ENCODE data around the gene LAMP1.
A peak's percentile ranks its signal among the peaks of the same experiment; 100 is the strongest.
"Not testable (repeated sequence)": the region's sequence is repeated elsewhere in the genome, so short reads cannot be mapped to it uniquely, and the experiment has no call there.

LAMP1 gene

GRCh38 chr13:113296823-113297369 is at the start of gene LAMP1:
Gene LAMP1 (plus strand): TSS chr13:113297239. CDS start chr13:113297435, 196 bp downstream.
- DNase-seq = peak; percentile 86

- DNase-seq = no peak
Measured at GRCh38 chr13:113252516-113253095, 44.4 kb upstream of the LAMP1 start.

DNA sequence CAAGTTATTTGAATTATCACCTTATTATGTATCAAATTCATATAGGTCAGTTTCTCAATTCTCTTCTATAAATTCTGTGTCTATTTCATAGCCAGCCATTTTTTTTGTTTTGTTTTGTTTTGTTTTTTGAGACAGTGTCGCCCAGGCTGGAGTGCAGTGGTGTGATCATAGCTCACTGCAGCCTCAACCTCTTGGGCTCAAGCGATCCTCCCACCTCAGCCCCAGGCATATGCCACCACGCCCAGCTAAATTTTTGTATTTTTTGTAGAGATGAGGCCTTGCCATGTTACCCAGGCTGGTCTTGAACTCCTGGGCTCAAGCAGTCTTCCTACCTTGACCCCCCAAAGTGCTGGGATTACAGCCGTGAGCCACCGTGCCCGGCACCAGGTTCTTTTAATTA is 39.1 kb upstream of the LAMP1 start:
- not testable (repeated sequence) for DNase-seq

- DNase-seq = no peak
Measured at GRCh38 chr13:113258321-113259054, 38.6 kb upstream of the LAMP1 start.

DNA sequence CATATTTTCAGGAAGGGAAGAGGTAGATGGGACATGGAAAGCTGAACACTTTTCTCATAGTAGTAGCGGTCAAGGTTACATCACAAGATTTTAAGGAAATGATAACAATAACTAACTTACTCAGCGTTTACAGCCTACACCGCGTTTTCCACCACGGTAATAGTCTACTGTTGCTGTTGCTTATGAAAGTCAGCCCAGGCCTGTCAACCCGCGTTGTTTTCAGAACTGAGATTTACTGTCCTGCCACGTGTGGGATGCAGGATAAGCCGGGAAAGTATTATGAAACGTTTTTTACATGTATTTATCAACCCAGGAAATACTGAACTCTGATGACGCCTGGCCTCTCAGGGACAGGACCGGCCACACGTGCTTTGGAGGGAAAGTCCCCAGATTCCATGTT is 36.0 kb upstream of the LAMP1 start:
- DNase-seq = no peak

DNA sequence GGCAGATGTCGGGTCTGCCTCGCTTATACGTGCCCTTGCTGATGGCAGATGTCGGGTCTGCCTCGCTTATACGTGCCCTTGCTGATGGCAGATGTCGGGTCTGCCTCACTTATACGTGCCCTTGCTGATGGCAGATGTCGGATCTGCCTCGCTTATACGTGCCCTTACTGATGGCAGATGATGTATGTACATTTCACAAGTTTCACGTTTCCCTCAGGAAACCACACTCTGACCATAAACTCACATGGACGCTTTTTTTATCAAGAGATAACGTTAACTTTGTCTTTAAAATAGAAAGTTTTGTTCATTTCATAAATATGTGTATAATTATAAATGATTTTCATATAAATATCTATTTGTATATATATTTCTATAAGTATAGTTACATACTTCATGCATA is 34.0 kb upstream of the LAMP1 start:
- not testable (repeated sequence) for DNase-seq

DNA sequence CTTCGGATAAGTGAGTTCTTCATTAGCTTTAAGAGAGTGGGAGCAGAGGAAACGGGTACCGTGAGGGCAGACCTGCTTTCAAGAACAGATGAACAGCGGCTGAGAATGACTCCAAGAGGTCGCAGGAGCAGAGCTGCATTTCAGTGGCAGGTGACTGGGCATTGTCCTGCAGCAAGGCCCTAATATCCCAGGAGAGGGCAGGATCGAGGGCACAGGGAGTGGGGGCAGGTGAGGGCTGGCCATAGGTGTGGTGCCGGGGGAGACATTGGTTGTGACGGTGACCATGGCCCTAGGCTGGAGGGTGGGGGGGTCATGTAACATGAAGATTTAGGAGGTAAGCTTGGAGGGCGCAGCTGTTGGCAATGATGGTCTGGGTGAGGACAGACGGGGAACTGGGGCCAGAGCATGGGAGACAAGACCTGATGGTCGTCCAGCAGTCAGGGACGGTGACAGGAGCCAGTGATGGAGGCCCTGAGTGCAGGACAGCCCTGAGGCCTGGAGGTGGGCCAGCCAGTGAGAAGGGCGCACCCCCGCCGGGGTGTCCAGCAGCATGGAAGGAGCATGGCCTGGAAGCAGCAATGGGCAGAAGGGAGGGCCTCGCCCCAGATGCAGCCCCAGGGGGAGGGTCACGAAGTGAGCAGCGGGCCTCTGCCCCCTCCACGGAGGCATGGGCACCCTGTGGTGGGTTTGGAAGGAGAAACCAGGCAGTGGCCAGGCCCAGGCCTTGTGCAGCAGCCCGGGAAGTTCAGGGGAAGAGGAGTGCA is 29.2 kb upstream of the LAMP1 start:
- no peak for DNase-seq

- no peak for DNase-seq
Measured at GRCh38 chr13:113272031-113272430, 25.0 kb upstream of the LAMP1 start.

DNA sequence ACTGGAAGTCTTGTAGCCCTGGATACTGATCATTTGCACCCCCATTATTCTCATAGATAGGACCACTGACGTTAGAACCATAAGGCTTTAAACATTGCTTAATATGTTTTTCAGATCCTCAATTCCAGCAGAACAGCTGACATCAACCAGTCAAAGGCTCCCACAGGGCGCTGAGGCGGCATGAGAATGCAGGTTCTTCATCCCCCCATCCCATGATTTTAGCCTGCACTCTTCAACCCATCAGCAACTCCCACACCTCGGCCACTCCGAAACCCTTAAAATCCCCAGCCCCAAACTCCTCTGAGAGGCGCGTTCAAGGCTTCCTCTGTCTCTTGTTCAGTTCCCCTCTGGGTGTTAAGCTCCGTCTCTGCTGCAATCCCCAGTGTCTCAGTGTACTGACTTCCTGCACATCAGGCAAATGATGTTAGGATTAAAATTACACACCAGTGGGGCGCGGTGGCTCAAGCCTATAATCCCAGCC is 24.3 kb upstream of the LAMP1 start:
- no peak for DNase-seq

DNA sequence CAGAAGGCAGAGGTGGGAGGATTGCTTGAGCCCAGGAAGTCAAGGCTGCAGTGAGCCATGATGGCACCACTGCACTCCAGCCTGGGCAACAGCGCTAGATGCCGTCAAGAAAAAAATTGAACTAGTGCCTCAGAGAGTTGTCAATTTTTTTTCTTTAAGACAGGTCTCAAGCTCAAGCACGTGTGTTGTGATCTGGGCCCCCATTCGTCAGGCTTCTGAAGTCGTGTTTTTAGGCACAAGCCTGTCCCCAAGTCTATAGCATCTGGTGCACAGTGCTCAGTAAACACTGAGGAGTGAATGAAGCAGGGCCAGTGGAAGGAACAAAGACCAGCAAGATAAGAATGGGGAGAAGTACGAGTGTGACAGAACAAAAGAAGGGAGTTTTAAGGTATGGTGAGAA is 23.7 kb upstream of the LAMP1 start:
- DNase-seq = no peak

DNA sequence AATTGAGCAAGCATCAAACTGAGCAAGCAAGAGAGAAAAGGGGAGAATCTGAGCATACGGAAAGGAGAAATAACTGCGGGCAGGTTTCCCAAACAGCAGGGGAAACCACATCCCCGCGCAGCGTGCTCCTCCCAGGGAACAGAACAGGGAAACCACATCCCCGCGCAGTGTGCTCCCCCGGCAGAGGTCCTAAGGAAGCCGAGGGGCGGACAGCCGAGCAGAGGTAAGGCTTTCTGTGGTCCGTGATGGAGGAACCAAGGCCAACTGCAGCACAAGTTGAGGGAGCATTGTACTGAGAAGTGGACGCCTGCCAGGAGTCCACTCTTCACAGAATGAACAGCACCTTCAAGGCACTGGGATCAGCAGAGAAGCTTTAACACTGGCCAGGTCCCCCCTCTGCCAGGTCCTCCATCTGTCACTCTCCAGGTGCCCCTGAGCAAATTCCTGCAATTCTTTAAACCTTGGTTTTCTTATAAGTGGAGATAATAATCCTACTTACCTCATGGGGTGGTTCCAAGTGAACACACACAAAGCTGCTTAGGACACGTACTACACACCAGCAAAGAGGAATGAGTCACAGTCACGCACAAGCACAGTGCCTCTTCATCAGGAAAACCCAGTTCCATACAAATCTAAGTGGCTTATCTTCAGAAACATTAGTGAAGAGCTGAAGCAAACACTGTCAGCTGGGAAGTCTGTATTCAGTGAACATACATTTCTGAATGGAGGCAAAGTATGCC is 23.0 kb upstream of the LAMP1 start:
- DNase-seq = no peak

- DNase-seq = no peak
Measured at GRCh38 chr13:113274721-113275120, 22.3 kb upstream of the LAMP1 start.

- peak; percentile 36 for DNase-seq
Measured at GRCh38 chr13:113275387-113275786, 21.7 kb upstream of the LAMP1 start.

DNA sequence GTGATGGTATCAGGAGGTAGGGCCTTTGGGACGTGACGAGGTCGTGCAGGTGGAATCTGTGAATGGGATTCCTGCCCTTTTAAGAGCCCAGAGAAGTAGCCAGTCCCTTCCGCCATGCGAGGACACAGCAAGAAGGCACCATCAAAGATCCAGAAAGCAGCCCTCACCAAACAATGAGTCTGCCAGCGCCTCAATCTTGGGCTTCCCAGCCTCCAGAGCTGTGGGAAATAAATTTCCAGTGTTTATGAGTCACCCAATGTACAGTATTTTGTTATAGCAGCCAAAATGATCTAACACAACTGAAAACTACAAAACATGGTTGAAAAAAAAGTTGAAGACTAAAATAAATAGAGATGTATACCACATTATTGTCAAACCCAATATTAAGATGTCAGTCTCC is 16.9 kb upstream of the LAMP1 start:
- no peak for DNase-seq

- no peak for DNase-seq
Measured at GRCh38 chr13:113283904-113284303, 13.1 kb upstream of the LAMP1 start.

DNA sequence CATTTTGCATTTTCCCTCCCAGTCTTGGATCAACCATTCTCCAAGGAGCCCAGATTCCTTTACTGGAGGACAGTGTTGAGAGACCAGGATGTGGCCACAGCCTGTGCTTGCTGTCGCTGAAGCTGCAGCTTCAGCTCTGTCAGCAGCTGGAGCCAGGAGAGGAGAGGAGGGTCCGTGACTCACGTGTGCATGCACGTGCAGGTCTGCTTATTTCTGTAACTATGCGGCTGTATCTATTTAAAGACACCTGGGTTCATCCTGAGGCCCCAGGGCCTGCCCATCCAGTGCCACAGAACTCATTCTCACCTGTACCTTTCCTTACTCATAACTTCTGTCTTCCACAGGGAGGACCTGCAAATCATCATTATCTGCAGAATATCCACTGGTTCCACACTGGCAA is 8.2 kb upstream of the LAMP1 start:
- DNase-seq = no peak

DNA sequence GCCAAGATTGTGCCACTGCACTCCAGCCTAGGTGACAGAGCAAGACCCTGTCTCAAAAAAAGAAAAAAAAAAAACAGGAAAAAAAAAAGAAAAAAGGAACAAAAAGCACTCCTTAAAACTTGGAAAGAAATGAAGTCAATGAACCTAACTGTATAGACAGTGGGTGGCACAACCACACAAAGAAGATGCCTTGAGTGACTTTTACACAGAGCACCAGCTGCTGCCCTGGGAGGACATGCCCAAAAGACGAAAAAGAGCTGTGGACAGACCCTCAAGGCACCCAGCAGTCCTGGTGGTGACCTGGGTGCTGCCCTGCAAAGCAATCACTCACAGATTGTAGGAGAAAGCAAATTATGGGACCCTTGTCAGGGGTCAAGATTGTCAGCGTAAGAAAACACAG is 5.9 kb upstream of the LAMP1 start:
- no peak for DNase-seq

- no peak for DNase-seq
Measured at GRCh38 chr13:113292021-113292862, 4.8 kb upstream of the LAMP1 start.

- no peak for DNase-seq
Measured at GRCh38 chr13:113293686-113294085, 3.4 kb upstream of the LAMP1 start.

- DNase-seq = no peak
Measured at GRCh38 chr13:113295776-113296175, 1.3 kb upstream of the LAMP1 start.

DNA sequence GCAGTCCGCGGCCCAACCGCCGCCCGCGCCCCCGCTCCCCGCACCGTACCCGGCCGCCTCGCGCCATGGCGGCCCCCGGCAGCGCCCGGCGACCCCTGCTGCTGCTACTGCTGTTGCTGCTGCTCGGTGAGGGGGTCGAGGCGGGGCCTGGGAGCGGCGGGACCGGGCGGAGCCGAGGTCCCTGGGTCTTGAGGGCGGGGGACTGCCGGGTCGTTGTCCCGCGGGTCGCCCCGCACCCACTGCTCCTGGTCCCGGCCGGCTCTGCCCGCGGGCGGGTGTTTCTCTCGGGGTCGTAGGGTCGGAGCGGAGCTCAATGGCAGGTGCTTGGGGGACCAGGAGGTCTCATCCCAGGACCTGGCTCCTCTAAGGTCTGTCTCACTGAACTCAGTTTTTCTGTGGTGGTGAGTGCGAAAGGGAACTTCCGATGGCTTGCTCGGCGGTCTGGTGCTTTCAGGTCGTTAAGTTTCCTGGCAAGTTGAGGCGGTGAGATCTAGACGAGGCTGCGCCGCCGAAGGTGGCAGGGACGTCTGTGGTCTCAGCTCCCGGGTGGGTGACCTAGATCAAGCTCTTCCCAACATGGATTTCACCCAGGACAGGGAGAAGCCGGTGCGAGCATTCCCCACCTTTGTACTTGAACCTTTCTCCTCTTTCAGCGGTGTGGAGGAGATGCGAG is 467 bp downstream of the LAMP1 start:
- DNase-seq = no peak

Measured in NCI-H2171 treated with DMSO at 0.1 percent for 48 hours (cell line).